WTC11 (cell line): ENCODE data around the gene LRP3. TPM values are rescaled to one million over a fixed set of nuclear protein-coding genes. Genes with fewer than 3 reads are reported as not detected.

ENCODE experiments used
- ATAC-seq: fragments of 200-7000 bp; cut with Tn5 transposase; 2 replicates; pipeline ENCODE4 v1.10.0; 2021; ENCODE audit warnings: mild to moderate bottlenecking, moderate library complexity
- CTCF ChIA-PET: fragments of 300-600 bp; sonication (Branson Sonifier 250); formaldehyde crosslinking; loops from one replicate; lab custom pipeline; 2021; ENCODE audit warnings: antibody characterized with exemption; lab: Charles Lee
- POLR2A ChIA-PET: fragments of 350-600 bp; sonication (Branson Sonifier 250); formaldehyde crosslinking; loops from one replicate; lab custom pipeline; 2021; ENCODE audit warnings: antibody characterized with exemption; lab: Charles Lee
- DNase-seq: peaks from one replicate; pipeline ENCODE4 v3.0.0; 2021; ENCODE audit warnings: low spot score
- H3K27ac Mint-ChIP-seq: 2 replicates; pipeline ENCODE4 v1.8.0; 2021; ENCODE audit warnings: mixed read lengths
- H3K27me3 Mint-ChIP-seq: 2 replicates; pipeline ENCODE4 v1.8.0; 2021; ENCODE audit warnings: low read depth, mild to moderate bottlenecking, moderate library complexity, mixed read lengths
- H3K36me3 Mint-ChIP-seq: 2 replicates; pipeline ENCODE4 v1.8.0; 2021; ENCODE audit warnings: mixed read lengths
- H3K4me1 Mint-ChIP-seq: 2 replicates; pipeline ENCODE4 v1.8.0; 2022; ENCODE audit warnings: mixed read lengths
- H3K4me3 Mint-ChIP-seq: 2 replicates; pipeline ENCODE4 v1.8.0; 2021; ENCODE audit warnings: mild to moderate bottlenecking, moderate library complexity, mixed read lengths
- H3K9me3 Mint-ChIP-seq: 2 replicates; pipeline ENCODE4 v1.8.0; 2021; ENCODE audit warnings: mixed read lengths
- CDX4 ChIP-seq: fragments of 250-450 bp; sonication (Bioruptor Pico); IDR thresholded peaks from 2 replicates; pipeline ENCODE4 v1.9.0; 2021; ENCODE audit warnings: moderate library complexity, mild to moderate bottlenecking, inconsistent platforms, borderline replicate concordance
- CREM ChIP-seq: sonication (generic); formaldehyde crosslinking; IDR thresholded peaks from 2 replicates; pipeline ENCODE4 v1.8.1; 2022; ENCODE audit warnings: mild to moderate bottlenecking, missing genetic modification reagents, moderate library complexity
- E2F4 ChIP-seq: sonication (generic); formaldehyde crosslinking; IDR thresholded peaks from 2 replicates; pipeline ENCODE4 v1.8.1; 2022; ENCODE audit warnings: low read depth, mild to moderate bottlenecking, moderate library complexity, missing genetic modification reagents, borderline replicate concordance
- ELF4 ChIP-seq: sonication (generic); formaldehyde crosslinking; IDR thresholded peaks from 2 replicates; pipeline ENCODE4 v1.8.1; 2022; ENCODE audit warnings: low read depth, mild to moderate bottlenecking, moderate library complexity, missing genetic modification reagents
- EMX1 ChIP-seq: fragments of 250-450 bp; sonication (Bioruptor Pico); IDR thresholded peaks from 2 replicates; pipeline ENCODE4 v1.8.0; 2021; ENCODE audit warnings: mild to moderate bottlenecking
- FOXJ3 ChIP-seq: sonication (generic); formaldehyde crosslinking; IDR thresholded peaks from 2 replicates; pipeline ENCODE4 v1.9.0; 2021; ENCODE audit warnings: missing genetic modification reagents, mild to moderate bottlenecking, borderline replicate concordance
- GABPB1 ChIP-seq: sonication (generic); formaldehyde crosslinking; IDR thresholded peaks from 2 replicates; pipeline ENCODE4 v1.8.1; 2023; ENCODE audit warnings: mild to moderate bottlenecking, missing genetic modification reagents
- KAT7 ChIP-seq: sonication (generic); formaldehyde crosslinking; IDR thresholded peaks from 2 replicates; pipeline ENCODE4 v1.8.1; 2023; ENCODE audit warnings: missing genetic modification reagents, mild to moderate bottlenecking, borderline replicate concordance
- NR1H2 ChIP-seq: sonication (generic); formaldehyde crosslinking; IDR thresholded peaks from 2 replicates; pipeline ENCODE4 v1.9.0; 2021; ENCODE audit warnings: mild to moderate bottlenecking, moderate library complexity, missing genetic modification reagents
- ZNF281 ChIP-seq: sonication (generic); formaldehyde crosslinking; IDR thresholded peaks from 2 replicates; pipeline ENCODE4 v1.8.0; 2023; ENCODE audit warnings: mild to moderate bottlenecking, missing genetic modification reagents
- ZNF532 ChIP-seq: fragments of 250-450 bp; sonication (Bioruptor Pico); IDR thresholded peaks from 2 replicates; pipeline ENCODE4 v1.9.0; 2021; ENCODE audit warnings: mild to moderate bottlenecking, borderline replicate concordance
- ZSCAN18 ChIP-seq: fragments of 250-450 bp; sonication (Bioruptor Pico); IDR thresholded peaks from 2 replicates; pipeline ENCODE4 v2.1.2; 2022; ENCODE audit warnings: mild to moderate bottlenecking, moderate library complexity
- total RNA-seq: library from RNA; stranded (reverse); gene quantifications from 3 replicates; pipeline ENCODE4 v1.2.3, GENCODE V29; 2021
- TF ChIP-seq, protein P1 (sequence below): sonication (generic); formaldehyde crosslinking; IDR thresholded peaks from 2 replicates; pipeline ENCODE4 v1.8.0; 2023; ENCODE audit warnings: missing genetic modification reagents, mild to moderate bottlenecking, borderline replicate concordance
- TF ChIP-seq, protein P2 (sequence below): sonication (generic); formaldehyde crosslinking; conservative IDR thresholded peaks from 2 replicates; pipeline ENCODE4 v1.8.1; 2023; ENCODE audit warnings: mild to moderate bottlenecking, low read depth, missing genetic modification reagents, moderate library complexity

The LRP3 gene
- total RNA-seq, 1 experiment from 2014 or later = 47.0 TPM

DNA sequence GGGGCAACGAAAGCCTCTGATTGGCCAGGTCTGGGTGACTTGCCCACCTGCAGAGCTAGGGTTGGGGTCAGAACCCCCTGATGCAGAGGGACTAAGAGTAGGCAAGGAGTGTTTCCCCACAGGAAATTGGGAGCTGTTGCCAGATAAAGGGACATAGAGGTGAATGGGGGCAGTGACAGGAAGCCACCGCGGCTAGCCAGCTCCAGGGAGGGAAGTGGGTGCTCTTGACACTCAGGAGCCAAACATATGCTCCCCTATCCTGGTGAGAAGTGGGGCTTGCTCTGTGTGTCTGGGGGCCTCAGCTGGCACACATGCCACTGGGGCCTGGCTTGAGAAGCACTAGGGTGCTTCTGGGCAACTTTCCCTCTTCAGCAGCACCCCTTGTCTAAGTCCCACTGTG lies 36.2 kb upstream of the LRP3 start (continued):
- TF ChIP-seq E2F4 (no peak), ZNF281 (CRISPR knock-in tag) (no peak)
- TF ChIP-seq, all 79 proteins: peak for 0

DNA sequence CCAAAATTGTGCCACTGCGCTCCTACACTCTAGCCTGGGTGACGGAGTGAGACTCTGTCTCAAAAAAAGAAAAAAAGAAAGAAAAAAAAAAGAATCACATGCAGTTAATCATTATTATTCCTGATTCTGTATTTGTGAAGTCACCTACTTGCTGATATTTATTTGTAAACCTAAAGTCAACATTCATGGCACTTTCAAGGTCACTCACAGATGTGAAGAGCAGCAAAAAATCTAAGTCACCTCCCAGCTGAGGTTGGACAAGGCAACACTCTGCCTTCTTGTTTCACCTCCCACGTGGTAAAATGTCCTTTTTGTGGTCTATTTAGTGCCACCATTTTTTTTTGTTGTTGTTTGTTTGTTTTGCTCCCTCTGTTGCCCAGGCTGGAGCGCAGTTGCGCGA lies 35.8 kb upstream of the LRP3 start:
- H3K9me3 Mint-ChIP-seq = peaks cover 9% of the 10 kb centered on the region
- H3K27me3 Mint-ChIP-seq = no peaks in the 10 kb centered on the region
- no peak for DNase-seq
- CTCF ChIA-PET = interaction anchor here (1.0 to 2.0 kb wide), 4 partner anchors 10 to 26 kb away, joined by 3 to 6 read pairs (median 4); no protein-coding TSS in a partner anchor
- no peak for ATAC-seq
- H3K36me3 Mint-ChIP-seq = no peaks in the 10 kb centered on the region
- TF ChIP-seq ZSCAN18 (CRISPR knock-in tag) (no peak), GABPB1 (0 out of 2 replicates have a peak, but pooled peaks have one; percentile 24), KAT7 (no peak)
- no peak overlapping the region for H3K4me3 Mint-ChIP-seq
- no peaks in the 10 kb centered on the region for H3K4me1 Mint-ChIP-seq
- H3K27ac Mint-ChIP-seq = no peak overlapping the region
- POLR2A ChIA-PET = no interaction called here

GRCh38 chr19:33159149-33159548 lies 35.0 kb upstream of the LRP3 start:
- H3K4me3 Mint-ChIP-seq = no peak overlapping the region
- H3K36me3 Mint-ChIP-seq = peaks cover 3% of the 10 kb centered on the region
- DNase-seq (no peak), ATAC-seq (no peak)
- no peaks in the 10 kb centered on the region for H3K27me3 Mint-ChIP-seq
- ChIA-PET POLR2A (no interaction called here), CTCF (interaction anchor here (1.0 kb wide), 1 partner anchor 11 kb away, joined by 4 read pairs; no protein-coding TSS in a partner anchor)
- no peak overlapping the region for H3K27ac Mint-ChIP-seq
- H3K4me1 Mint-ChIP-seq = no peaks in the 10 kb centered on the region
- H3K9me3 Mint-ChIP-seq = peaks cover 13% of the 10 kb centered on the region
- TF ChIP-seq EMX1 (CRISPR knock-in tag) = no peak
- no peak for TF ChIP-seq CDX4 (CRISPR knock-in tag)
- TF ChIP-seq NR1H2 (CRISPR knock-in tag) = no peak
- TF ChIP-seq FOXJ3 (CRISPR knock-in tag) = no peak
- TF ChIP-seq, protein P1, sequence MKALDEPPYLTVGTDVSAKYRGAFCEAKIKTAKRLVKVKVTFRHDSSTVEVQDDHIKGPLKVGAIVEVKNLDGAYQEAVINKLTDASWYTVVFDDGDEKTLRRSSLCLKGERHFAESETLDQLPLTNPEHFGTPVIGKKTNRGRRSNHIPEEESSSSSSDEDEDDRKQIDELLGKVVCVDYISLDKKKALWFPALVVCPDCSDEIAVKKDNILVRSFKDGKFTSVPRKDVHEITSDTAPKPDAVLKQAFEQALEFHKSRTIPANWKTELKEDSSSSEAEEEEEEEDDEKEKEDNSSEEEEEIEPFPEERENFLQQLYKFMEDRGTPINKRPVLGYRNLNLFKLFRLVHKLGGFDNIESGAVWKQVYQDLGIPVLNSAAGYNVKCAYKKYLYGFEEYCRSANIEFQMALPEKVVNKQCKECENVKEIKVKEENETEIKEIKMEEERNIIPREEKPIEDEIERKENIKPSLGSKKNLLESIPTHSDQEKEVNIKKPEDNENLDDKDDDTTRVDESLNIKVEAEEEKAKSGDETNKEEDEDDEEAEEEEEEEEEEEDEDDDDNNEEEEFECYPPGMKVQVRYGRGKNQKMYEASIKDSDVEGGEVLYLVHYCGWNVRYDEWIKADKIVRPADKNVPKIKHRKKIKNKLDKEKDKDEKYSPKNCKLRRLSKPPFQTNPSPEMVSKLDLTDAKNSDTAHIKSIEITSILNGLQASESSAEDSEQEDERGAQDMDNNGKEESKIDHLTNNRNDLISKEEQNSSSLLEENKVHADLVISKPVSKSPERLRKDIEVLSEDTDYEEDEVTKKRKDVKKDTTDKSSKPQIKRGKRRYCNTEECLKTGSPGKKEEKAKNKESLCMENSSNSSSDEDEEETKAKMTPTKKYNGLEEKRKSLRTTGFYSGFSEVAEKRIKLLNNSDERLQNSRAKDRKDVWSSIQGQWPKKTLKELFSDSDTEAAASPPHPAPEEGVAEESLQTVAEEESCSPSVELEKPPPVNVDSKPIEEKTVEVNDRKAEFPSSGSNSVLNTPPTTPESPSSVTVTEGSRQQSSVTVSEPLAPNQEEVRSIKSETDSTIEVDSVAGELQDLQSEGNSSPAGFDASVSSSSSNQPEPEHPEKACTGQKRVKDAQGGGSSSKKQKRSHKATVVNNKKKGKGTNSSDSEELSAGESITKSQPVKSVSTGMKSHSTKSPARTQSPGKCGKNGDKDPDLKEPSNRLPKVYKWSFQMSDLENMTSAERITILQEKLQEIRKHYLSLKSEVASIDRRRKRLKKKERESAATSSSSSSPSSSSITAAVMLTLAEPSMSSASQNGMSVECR (CRISPR knock-in tag) = no peak
- TF ChIP-seq CREM (CRISPR knock-in tag) = no peak
- TF ChIP-seq ELF4 = no peak
- TF ChIP-seq, protein P2, sequence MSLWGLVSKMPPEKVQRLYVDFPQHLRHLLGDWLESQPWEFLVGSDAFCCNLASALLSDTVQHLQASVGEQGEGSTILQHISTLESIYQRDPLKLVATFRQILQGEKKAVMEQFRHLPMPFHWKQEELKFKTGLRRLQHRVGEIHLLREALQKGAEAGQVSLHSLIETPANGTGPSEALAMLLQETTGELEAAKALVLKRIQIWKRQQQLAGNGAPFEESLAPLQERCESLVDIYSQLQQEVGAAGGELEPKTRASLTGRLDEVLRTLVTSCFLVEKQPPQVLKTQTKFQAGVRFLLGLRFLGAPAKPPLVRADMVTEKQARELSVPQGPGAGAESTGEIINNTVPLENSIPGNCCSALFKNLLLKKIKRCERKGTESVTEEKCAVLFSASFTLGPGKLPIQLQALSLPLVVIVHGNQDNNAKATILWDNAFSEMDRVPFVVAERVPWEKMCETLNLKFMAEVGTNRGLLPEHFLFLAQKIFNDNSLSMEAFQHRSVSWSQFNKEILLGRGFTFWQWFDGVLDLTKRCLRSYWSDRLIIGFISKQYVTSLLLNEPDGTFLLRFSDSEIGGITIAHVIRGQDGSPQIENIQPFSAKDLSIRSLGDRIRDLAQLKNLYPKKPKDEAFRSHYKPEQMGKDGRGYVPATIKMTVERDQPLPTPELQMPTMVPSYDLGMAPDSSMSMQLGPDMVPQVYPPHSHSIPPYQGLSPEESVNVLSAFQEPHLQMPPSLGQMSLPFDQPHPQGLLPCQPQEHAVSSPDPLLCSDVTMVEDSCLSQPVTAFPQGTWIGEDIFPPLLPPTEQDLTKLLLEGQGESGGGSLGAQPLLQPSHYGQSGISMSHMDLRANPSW (CRISPR knock-in tag) = no peak
- TF ChIP-seq ZNF532 (CRISPR knock-in tag) = no peak
